ENCODE measurements around the gene TRIP6.

- no peak for TF ChIP-seq POLR2AphosphoS5 (IDR thresholded peaks at IDR 0.05)
- TF ChIP-seq CTCF (IDR thresholded peaks at IDR 0.05): no peak
Measured at GRCh38 chr7:100884736-100885439, 17.7 kb downstream of the TRIP6 start.
